LNCaP clone FGC (cell line): ENCODE data around the gene OPTC.

Experiments
- DNase-seq: peaks from one replicate; pipeline ENCODE4 v3.0.0-alpha.2; 2011; ENCODE audit warnings: low read depth
- H3K4me3 ChIP-seq: 2 replicates; pipeline ENCODE4 v1.5.1; 2011; ENCODE audit warnings: mild to moderate bottlenecking, low read depth, low read length, control low read depth
- TF ChIP-seq, protein P1 (sequence below): IDR thresholded peaks from 2 replicates; pipeline ENCODE4 v1.5.1; 2012; ENCODE audit warnings: mild to moderate bottlenecking; ENCODE audit not compliant: control insufficient read depth, insufficient read depth; ENCODE audit errors: extremely low read depth

OPTC gene

DNA sequence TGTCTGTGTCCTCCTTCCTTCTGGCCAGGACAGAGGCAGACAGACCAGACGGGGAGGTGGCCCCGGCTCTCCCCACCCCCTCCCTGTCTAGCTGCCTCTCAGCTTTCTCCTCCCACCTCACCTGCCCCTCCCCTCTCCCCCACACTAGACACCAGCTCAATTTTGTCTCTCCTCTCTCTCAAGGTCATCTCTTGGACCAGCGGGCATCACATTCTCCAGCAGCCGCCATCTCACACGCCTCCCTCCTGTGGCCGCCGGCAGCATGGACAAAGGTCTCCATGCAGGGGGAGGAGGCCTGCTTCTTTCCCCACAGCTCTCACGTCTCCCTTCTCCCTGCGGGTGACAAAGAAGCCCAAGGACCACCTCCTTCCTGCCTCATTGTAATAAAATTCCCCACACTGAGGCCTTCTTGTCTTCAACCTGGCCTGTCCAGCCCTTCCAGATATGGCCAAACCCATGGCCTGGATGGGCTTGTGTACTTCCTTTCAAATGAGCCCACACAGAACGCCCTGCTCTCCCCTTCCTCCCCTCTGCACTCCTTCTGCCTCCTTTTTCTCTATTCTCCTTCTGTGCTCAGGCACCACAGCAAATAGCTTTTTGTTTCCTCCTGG lies 14.6 kb downstream of the OPTC start:
- TF ChIP-seq, protein P1, sequence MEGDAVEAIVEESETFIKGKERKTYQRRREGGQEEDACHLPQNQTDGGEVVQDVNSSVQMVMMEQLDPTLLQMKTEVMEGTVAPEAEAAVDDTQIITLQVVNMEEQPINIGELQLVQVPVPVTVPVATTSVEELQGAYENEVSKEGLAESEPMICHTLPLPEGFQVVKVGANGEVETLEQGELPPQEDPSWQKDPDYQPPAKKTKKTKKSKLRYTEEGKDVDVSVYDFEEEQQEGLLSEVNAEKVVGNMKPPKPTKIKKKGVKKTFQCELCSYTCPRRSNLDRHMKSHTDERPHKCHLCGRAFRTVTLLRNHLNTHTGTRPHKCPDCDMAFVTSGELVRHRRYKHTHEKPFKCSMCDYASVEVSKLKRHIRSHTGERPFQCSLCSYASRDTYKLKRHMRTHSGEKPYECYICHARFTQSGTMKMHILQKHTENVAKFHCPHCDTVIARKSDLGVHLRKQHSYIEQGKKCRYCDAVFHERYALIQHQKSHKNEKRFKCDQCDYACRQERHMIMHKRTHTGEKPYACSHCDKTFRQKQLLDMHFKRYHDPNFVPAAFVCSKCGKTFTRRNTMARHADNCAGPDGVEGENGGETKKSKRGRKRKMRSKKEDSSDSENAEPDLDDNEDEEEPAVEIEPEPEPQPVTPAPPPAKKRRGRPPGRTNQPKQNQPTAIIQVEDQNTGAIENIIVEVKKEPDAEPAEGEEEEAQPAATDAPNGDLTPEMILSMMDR: no peak
- no peak for DNase-seq

DNA sequence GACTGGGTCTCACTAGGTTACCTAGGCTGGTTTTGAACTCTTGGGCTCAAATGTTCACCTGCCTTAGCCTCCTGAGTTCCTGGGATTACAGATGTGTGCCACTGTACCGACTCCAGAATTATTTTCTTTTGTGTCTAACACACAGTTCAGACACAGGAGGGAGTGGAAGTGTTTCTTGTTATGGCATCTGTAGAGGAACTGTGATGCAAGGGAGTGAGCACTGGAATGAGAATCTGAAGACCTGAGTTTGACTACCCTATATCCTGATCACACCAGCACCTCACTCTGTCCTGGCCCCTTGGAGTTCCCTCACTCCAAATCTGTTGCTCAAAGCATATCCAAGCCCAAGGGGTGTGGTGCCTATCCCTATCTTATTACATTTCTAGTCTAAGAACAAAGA lies 15.2 kb downstream of the OPTC start:
- H3K4me3 ChIP-seq: no peak overlapping the region
- TF ChIP-seq, protein P1: no peak
- no peak for DNase-seq

More for the DNA sequence above, 14.6 kb downstream of the OPTC start:
- no peak overlapping the region for H3K4me3 ChIP-seq

DNA sequence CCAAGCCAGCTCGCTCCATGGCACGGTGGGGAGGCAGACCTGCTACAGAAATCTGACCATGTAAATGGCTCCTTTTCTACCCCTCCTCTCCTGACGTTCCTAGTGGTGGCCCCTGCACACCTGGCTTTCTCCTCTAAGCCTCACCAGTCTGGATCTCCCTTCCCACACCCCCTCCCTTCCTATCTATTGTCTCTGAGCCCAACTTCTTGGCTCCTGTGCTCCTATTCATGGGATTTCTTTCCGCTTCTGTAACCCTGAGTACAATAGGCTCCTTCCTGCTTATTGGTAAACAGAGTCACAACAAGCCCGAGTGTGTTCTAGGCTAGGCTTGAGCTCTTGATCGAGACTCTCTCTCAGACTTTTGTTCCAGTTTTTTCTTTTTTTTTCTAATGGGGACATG lies 17.6 kb downstream of the OPTC start:
- H3K4me3 ChIP-seq: no peak overlapping the region
- TF ChIP-seq, protein P1: no peak
- no peak for DNase-seq

DNA sequence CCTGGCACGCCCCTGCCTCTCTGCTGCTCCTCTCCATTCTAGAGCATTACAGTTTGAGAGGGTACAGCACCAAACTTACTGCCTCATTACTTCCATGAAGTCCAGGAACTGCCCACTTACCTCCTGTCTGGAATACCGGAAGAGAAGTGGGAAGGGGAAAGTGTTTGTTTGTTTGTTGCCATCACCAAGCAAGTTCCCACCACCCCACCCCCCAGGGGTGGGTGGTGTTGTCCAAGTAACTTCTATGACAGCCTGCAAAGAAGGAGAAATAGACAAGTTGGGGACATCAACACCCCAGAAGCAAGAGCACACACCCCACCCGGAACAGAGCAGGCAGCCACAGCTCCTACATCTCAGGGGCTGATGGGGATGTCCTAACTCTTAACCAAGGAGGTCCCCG lies 18.0 kb downstream of the OPTC start:
- no peak for DNase-seq
- no peak overlapping the region for H3K4me3 ChIP-seq
- TF ChIP-seq, protein P1: no peak

DNA sequence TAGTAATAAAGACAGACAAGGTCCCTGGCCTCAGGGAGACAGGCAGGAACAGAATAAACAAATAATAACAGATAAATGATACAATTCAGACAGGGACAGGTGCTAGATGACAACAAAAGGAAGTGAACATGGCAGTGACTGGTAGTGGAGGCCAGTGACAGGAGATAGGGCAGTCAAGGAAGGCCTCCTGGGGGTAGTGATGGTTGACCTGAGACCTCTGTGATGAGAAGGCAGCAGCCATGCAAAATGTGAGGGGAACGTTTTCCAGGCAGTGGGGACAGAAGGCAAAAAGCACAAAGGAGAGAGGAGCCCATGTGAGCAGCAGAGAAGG lies 18.5 kb downstream of the OPTC start:
- TF ChIP-seq, protein P1: no peak
- no peak overlapping the region for H3K4me3 ChIP-seq
- DNase-seq: no peak

DNA sequence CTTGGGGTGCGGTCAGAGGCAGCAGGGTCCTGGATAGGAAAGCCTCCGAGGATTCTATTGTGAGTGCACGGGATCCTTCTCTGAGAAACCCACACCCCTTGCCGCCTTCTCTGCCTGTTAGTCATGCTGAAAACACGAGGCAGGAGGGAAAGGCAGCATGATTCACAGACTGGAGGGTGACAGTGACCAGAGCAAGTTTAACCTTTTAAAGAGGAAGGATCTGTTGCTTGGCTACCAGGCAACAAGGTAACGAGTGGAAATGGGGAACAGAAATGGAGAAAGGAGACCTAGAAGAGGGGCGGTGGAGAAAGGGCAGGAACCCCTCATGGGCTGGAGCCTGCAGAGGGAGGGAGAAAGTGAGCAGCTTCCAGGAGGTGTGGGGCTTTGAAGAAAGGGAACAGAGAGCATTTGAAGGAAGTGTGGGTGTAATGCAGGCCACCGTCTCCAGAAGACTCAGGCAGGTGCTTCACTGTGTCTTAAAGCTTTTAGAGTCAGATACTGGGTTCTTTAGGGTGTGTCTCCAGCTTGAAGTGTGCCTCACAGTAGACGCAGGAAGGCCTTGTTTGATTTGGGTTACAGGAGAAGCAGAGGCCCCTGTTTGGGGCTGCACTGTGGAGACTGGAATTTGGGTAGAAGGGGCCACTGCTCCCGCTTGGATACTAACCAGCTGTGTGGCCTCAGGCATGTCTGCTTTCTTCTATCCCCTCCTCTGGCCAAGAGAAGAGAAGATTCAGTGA lies 19.1 kb downstream of the OPTC start:
- H3K4me3 ChIP-seq: no peak overlapping the region
- no peak for DNase-seq
- TF ChIP-seq, protein P1: no peak
